NCI-H1694 (cell line): ENCODE results near the gene CCL1.

Source experiments
- DNase-seq: peaks from one replicate; lab custom pipeline; 2025; lab: John Stamatoyannopoulos, UW

The CCL1 gene

GRCh38 chr17:34383216-34383615 lies 20.2 kb upstream of the CCL1 start:
- DNase-seq = no peak

- no peak for DNase-seq
Observed at GRCh38 chr17:34382621-34383124, 19.6 kb upstream of the CCL1 start.

- DNase-seq = no peak
Observed at GRCh38 chr17:34379868-34380267, 16.8 kb upstream of the CCL1 start.

GRCh38 chr17:34378664-34379101 lies 15.7 kb upstream of the CCL1 start:
- DNase-seq = no peak

GRCh38 chr17:34377078-34377823 lies 14.2 kb upstream of the CCL1 start:
- no peak for DNase-seq

GRCh38 chr17:34375426-34375997 lies 12.5 kb upstream of the CCL1 start:
- DNase-seq = no peak

- no peak for DNase-seq
Observed at GRCh38 chr17:34374457-34374856, 11.4 kb upstream of the CCL1 start.

GRCh38 chr17:34371405-34372100 lies 8.5 kb upstream of the CCL1 start:
- no peak for DNase-seq

GRCh38 chr17:34370997-34371395 lies 8.0 kb upstream of the CCL1 start:
- no peak for DNase-seq

- no peak for DNase-seq
Observed at GRCh38 chr17:34370376-34370996, 7.5 kb upstream of the CCL1 start.

GRCh38 chr17:34369571-34369970 lies 6.5 kb upstream of the CCL1 start:
- DNase-seq = no peak

- DNase-seq = no peak
Observed at GRCh38 chr17:34368946-34369500, 6.0 kb upstream of the CCL1 start.

GRCh38 chr17:34368196-34368945 lies 5.3 kb upstream of the CCL1 start:
- DNase-seq = no peak

GRCh38 chr17:34367486-34368195 lies 4.6 kb upstream of the CCL1 start:
- no peak for DNase-seq

GRCh38 chr17:34366529-34367107 lies 3.6 kb upstream of the CCL1 start:
- no peak for DNase-seq

- no peak for DNase-seq
Observed at GRCh38 chr17:34366010-34366409, 3.0 kb upstream of the CCL1 start.

GRCh38 chr17:34365340-34365739 lies 2.3 kb upstream of the CCL1 start:
- no peak for DNase-seq

- DNase-seq = no peak
Observed at GRCh38 chr17:34364751-34365150, 1.7 kb upstream of the CCL1 start.

- DNase-seq = peak; percentile 84
Observed at GRCh38 chr17:34361478-34362061, 1.5 kb downstream of the CCL1 start.
